ENCODE data around the gene DGKG.

The DGKG gene

DNA sequence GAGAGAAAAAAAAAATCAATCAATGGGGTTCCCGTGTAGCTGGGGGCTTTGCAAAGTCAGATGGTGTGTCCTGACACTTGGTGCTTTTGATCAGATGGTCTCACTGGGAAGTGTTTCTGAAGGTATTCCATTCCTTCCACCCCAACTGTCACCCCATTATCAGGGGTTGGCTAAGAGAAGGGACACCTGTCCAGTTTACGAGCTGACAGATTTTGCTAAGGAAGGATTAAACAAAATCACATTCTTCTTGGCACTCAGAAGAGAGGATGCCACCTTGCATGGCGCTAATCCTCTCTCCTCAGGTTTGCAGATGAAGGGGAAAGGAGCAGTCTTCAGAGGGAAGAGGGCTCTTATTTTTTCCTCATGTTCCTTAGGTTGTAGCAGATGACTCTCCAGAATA lies 149.4 kb downstream of the DGKG start:
- Histone ChIP-seq H3K36me3 (ENCODE audit: control insufficient read depth, low read depth, low read length) (no peaks in the 10 kb centered on the region), H3K4me1 (ENCODE audit: control insufficient read depth, low read depth, low read length) (peaks cover 14% of the 10 kb centered on the region)

DNA sequence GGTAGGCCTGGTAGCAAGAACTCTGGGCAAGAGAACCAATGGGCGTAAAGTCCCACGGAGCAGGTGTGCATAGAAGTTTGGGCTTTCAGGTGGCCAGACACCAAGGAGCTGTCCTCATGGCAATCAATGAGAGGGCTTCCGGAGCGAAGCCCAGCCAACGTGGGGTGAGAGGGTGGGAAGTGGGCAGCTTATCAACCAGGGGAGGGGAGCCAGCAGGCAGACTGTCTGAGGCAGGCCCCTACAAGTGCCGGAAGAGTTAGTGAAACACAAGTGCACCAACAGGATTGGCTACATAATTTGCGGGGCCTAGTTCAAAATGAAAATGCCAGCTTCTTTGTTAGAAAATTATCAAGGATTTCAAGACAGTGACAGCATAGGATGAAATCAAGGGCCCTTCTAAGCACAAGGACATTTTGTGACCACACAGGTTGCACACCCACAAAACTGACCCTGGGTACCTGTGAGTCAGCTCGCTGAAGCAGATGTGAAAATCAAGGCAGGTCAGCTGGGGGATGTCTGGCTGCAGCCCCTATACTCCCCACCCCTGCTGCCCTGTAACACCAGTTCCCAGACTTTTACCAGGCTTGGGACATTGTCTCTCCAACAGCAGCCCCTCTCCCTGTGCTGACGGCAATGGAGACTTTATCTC lies 151.1 kb downstream of the DGKG start:
- Histone ChIP-seq H3K27me3 (ENCODE audit: control insufficient read depth, insufficient read depth, low read length) (peaks cover 5% of the 10 kb centered on the region), H3K9ac (ENCODE audit: low read length) (no peak overlapping the region), H3K9me3 (ENCODE audit: control insufficient read depth, low read depth, low read length) (no peaks in the 10 kb centered on the region), H3K4me3 (ENCODE audit: low read length) (no peak overlapping the region), H3K4me1 (ENCODE audit: control insufficient read depth, low read depth, low read length) (peaks cover 14% of the 10 kb centered on the region), H3K27ac (ENCODE audit: low read length) (no peak overlapping the region), H3K36me3 (ENCODE audit: control insufficient read depth, low read depth, low read length) (no peaks in the 10 kb centered on the region)

More for the DNA sequence above, 149.4 kb downstream of the DGKG start:
- Histone ChIP-seq H3K9me3 (ENCODE audit: control insufficient read depth, low read depth, low read length) (no peaks in the 10 kb centered on the region), H3K9ac (ENCODE audit: low read length) (no peak overlapping the region), H3K27ac (ENCODE audit: low read length) (no peak overlapping the region), H3K27me3 (ENCODE audit: control insufficient read depth, insufficient read depth, low read length) (peaks cover 5% of the 10 kb centered on the region), H3K4me3 (ENCODE audit: low read length) (no peak overlapping the region)

DNA sequence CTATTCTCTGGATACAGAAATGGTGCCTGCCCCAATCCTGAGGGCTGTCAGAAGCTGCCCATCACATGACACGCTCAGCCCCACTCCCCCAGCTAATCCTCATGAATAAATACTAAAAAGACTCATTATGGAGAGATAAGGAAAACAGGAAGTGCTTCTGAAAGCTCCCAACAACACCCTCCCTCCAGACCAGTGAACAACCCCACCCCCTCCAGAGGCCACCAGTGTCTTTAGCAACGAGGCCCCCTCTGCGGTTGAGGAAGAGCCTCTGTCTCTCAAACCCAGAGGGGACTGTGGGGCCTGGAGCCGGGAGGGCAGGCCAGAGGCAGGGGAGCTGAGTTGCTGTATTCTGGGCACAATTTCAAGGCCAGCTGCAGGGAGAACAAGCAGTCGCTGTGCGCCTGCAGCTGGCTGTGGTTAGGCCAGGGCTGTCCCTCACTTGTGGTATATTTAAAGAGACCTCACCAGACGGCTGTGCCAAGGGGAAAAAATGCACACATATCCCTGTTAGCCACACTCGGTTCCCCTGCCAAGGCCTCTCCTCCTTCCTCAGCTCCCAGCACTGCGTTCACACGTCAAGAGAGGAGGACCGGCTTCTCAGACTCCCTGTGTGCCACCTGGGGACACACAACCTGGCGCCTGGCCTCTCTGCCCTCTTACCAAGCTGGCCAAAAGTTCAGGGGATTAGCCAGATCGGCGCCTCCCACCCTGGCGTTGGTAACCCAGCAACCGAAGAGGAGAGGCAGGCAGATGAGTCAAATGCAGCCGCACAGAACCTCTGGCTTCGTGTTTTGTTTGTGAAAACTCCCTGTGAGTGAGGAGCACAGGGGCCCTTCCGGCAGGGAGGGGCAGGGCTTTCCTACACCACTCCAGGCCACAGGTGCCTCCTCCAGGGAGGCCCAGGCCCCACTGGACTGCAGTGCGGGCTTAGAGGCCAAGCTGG lies 152.0 kb downstream of the DGKG start:
- peaks cover 5% of the 10 kb centered on the region for H3K27me3 ChIP-seq (ENCODE audit: control insufficient read depth, insufficient read depth, low read length)
- H3K4me1 ChIP-seq (ENCODE audit: control insufficient read depth, low read depth, low read length) = peaks cover 14% of the 10 kb centered on the region
- H3K9ac ChIP-seq (ENCODE audit: low read length) = no peak overlapping the region
- H3K36me3 ChIP-seq (ENCODE audit: control insufficient read depth, low read depth, low read length) = no peaks in the 10 kb centered on the region
- H3K27ac ChIP-seq (ENCODE audit: low read length) = no peak overlapping the region
- no peaks in the 10 kb centered on the region for H3K9me3 ChIP-seq (ENCODE audit: control insufficient read depth, low read depth, low read length)
- H3K4me3 ChIP-seq (ENCODE audit: low read length) = peak overlapping the region; percentile 7

DNA sequence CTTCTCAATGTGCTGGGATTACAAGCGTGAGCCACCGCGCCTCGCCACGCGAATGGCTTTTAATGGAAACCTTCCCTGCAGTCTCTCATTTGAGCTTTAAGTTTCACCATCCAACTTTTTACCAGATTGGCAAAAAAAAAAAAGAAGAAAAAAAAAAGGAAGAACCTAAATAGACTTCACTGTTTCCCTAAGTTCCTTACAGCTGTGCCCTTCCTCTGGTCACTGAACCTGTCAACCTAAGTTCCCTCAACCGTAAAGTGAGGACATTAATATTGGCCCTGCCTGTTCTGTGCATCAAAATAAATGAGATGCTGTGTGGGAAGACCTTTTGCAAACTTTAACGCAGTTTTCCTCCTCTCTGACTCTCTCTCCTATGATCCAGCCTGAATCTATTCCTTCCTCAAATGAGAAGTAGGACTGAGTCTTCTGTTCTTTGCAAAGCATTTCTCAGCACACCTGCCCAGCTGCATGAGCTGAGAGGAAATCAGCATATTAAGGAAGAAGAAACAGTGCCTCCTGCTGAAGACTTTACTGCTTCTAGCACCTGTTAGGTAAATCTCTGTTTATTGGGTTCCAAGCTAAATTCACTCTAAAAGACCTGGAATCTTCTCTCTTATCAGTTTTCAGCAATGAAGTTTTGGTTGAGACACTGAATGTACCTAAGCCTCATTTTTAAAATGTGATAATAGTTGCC lies 153.6 kb downstream of the DGKG start:
- no peak overlapping the region for H3K9ac ChIP-seq (ENCODE audit: low read length)
- H3K27ac ChIP-seq (ENCODE audit: low read length) = no peak overlapping the region
- H3K4me1 ChIP-seq (ENCODE audit: control insufficient read depth, low read depth, low read length) = peaks cover 14% of the 10 kb centered on the region

DNA sequence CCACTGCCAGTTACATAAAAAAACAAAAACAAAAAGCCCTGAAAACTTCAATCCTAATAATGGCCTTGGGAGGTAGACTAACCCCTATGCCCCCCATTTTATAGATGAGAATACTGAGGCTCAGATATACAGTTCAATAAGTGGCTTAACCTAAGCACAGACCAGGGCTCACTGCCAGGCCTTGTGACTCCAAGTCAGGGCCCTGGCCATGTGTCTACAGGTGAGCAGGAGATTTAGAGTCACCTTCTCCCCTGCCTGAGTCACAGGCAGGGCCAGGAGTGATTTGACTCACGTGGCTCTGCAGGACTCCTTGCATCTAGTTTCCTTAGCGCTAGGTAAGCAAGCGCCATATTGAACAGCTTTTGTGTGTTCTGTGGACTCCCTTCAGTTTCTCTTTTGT lies 154.5 kb downstream of the DGKG start:
- Histone ChIP-seq H3K4me3 (ENCODE audit: low read length) (no peak overlapping the region), H3K9me3 (ENCODE audit: control insufficient read depth, low read depth, low read length) (no peaks in the 10 kb centered on the region), H3K27ac (ENCODE audit: low read length) (no peak overlapping the region), H3K27me3 (ENCODE audit: control insufficient read depth, insufficient read depth, low read length) (peaks cover 5% of the 10 kb centered on the region), H3K9ac (ENCODE audit: low read length) (no peak overlapping the region), H3K4me1 (ENCODE audit: control insufficient read depth, low read depth, low read length) (peaks cover 20% of the 10 kb centered on the region), H3K36me3 (ENCODE audit: control insufficient read depth, low read depth, low read length) (no peaks in the 10 kb centered on the region)

More for the DNA sequence above, 153.6 kb downstream of the DGKG start:
- no peaks in the 10 kb centered on the region for H3K36me3 ChIP-seq (ENCODE audit: control insufficient read depth, low read depth, low read length)
- H3K4me3 ChIP-seq (ENCODE audit: low read length) = no peak overlapping the region
- H3K9me3 ChIP-seq (ENCODE audit: control insufficient read depth, low read depth, low read length) = no peaks in the 10 kb centered on the region
- H3K27me3 ChIP-seq (ENCODE audit: control insufficient read depth, insufficient read depth, low read length) = peaks cover 5% of the 10 kb centered on the region

DNA sequence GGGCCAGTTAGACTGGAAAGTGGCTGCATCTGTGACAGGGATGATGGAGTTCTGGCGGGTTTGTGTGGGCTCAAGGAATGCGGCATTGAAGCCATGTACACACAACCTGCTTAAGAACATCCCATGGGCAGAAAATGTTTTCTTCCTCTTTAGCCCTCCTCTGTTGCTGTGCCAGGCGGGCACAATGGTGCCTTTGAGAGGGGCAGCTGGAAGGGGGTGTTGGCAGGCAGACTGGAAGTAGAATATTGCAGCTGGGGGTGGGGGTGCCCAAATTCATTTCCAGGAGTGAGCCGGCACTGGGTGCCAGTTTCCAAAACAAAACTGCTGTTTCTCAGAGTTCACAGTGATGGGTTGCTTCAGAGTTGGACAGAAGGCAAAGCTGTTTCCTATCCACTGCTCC lies 161.3 kb downstream of the DGKG start:
- Histone ChIP-seq H3K4me3 (ENCODE audit: low read length) (no peak overlapping the region), H3K36me3 (ENCODE audit: control insufficient read depth, low read depth, low read length) (no peaks in the 10 kb centered on the region), H3K27me3 (ENCODE audit: control insufficient read depth, insufficient read depth, low read length) (peaks cover 30% of the 10 kb centered on the region), H3K9me3 (ENCODE audit: control insufficient read depth, low read depth, low read length) (no peaks in the 10 kb centered on the region), H3K4me1 (ENCODE audit: control insufficient read depth, low read depth, low read length) (peaks cover 6% of the 10 kb centered on the region), H3K27ac (ENCODE audit: low read length) (no peak overlapping the region), H3K9ac (ENCODE audit: low read length) (no peak overlapping the region)

DNA sequence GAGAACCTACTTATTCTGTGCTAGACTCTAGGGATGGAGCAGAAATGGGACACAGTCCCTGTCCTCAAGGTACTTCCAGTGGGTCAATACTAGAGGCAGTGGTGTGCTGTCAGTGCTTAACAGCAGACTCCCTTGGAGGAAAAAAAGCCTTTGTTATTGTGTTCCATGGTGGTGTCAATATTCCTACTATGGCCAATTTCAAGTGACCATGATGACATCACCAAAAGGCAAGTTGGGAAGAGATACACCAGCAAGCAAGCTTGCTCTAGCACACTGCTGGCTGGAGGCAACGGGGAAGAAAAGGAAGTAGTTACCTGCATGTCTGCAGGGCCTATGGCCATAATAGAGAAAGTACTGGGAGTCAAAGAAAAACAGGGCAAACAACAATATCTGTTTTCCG lies 163.6 kb downstream of the DGKG start:
- Histone ChIP-seq H3K4me1 (ENCODE audit: control insufficient read depth, low read depth, low read length) (peaks cover 6% of the 10 kb centered on the region), H3K4me3 (ENCODE audit: low read length) (no peak overlapping the region), H3K27ac (ENCODE audit: low read length) (no peak overlapping the region), H3K9ac (ENCODE audit: low read length) (no peak overlapping the region), H3K36me3 (ENCODE audit: control insufficient read depth, low read depth, low read length) (no peaks in the 10 kb centered on the region), H3K27me3 (ENCODE audit: control insufficient read depth, insufficient read depth, low read length) (peaks cover 53% of the 10 kb centered on the region), H3K9me3 (ENCODE audit: control insufficient read depth, low read depth, low read length) (no peaks in the 10 kb centered on the region)

DNA sequence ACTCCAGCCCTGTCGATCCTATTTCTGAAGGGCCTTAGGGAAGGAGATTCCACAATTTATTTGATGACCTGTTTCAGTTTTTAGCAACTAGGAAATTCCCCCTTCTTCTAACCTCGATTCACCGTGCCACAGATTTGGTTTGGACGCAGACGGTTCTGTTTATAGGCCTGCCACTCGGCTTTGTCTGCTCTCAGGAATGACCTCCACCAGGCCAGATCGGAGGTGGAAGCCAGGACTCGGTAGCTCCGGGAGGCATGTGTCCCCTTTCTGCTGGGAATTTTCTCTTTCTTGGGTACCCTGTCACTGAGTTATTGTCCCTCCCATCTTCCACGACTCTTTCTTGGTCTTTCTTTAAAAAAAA lies 167.6 kb downstream of the DGKG start:
- H3K9me3 ChIP-seq (ENCODE audit: control insufficient read depth, low read depth, low read length) = no peaks in the 10 kb centered on the region
- H3K4me3 ChIP-seq (ENCODE audit: low read length) = peak overlapping the region; percentile 63
- H3K36me3 ChIP-seq (ENCODE audit: control insufficient read depth, low read depth, low read length) = no peaks in the 10 kb centered on the region
- H3K27ac ChIP-seq (ENCODE audit: low read length) = no peak overlapping the region
- peaks cover 93% of the 10 kb centered on the region for H3K27me3 ChIP-seq (ENCODE audit: control insufficient read depth, insufficient read depth, low read length)
- H3K4me1 ChIP-seq (ENCODE audit: control insufficient read depth, low read depth, low read length) = peaks cover 5% of the 10 kb centered on the region
- peak overlapping the region; percentile 30 for H3K9ac ChIP-seq (ENCODE audit: low read length)

DNA sequence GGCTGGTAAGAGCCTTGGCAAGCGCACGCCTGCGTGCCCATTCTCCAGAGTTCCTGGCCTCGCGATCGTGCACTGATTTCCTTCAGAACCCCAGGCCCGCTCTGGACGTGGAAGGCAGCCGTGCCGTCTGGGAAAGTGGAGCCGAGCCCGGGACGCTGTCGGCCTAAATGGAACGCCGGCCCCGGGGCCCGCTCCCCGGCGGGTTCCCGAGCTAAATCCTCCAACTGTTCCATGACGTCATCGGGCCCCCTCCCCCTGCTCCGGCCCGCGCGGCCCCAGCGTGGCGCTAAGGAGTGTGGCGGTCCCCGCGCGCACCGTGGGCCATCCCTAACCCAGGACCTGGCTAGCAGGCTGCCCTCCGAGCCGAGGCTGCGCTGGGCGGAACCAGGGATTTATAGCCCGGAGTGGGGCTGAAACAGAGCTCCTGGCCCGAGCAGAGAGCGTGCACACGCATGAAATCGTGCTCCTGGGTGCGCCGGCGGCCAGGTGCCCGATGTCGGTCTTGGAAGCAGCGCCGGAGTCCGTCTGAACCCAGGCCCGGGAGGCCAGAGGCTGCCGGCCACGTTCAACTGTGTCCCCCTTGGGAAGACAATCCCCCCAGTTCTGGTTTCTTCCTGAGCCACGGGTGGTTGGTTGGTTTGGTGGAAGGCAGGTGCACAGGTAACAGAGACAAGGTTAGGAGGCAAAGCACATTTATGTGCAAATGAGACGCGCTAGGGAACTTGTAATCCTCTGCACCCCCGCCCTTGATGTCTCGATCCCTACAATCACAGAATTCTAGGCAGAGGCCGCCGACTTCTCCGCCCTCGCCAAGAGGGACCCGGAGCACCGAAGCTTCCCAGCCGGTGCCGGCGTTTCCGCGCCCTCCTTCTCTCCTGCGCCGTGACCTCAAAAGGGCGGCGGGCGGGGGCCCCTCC lies 168.2 kb downstream of the DGKG start:
- Histone ChIP-seq H3K27me3 (ENCODE audit: control insufficient read depth, insufficient read depth, low read length) (peaks cover 99% of the 10 kb centered on the region), H3K36me3 (ENCODE audit: control insufficient read depth, low read depth, low read length) (no peaks in the 10 kb centered on the region), H3K9ac (ENCODE audit: low read length) (peak overlapping the region; percentile 30), H3K9me3 (ENCODE audit: control insufficient read depth, low read depth, low read length) (no peaks in the 10 kb centered on the region), H3K27ac (ENCODE audit: low read length) (no peak overlapping the region), H3K4me3 (ENCODE audit: low read length) (peak overlapping the region; percentile 63), H3K4me1 (ENCODE audit: control insufficient read depth, low read depth, low read length) (peaks cover 5% of the 10 kb centered on the region)

DNA sequence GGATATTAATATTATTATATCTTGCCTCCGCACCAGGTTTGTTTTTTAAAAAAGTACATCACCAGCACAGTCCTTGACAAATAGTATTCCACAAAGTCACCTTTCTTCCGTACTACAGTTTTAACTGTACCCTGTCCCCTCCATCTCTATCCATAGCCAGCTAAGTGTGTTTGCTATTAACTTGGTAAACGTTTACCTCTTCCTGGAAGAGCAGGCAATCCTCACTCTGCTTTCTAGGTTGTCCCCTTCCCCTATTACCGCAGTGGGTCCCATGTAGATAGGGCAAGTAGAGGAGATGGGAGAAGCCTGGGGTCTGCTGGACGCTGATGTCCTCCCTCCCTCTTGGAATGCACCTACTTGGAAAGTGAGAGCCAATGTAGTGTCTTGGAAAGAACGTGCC lies 169.2 kb downstream of the DGKG start:
- Histone ChIP-seq H3K36me3 (ENCODE audit: control insufficient read depth, low read depth, low read length) (no peaks in the 10 kb centered on the region), H3K27ac (ENCODE audit: low read length) (no peak overlapping the region), H3K4me1 (ENCODE audit: control insufficient read depth, low read depth, low read length) (peaks cover 5% of the 10 kb centered on the region), H3K9ac (ENCODE audit: low read length) (no peak overlapping the region), H3K4me3 (ENCODE audit: low read length) (peak overlapping the region; percentile 63), H3K9me3 (ENCODE audit: control insufficient read depth, low read depth, low read length) (no peaks in the 10 kb centered on the region), H3K27me3 (ENCODE audit: control insufficient read depth, insufficient read depth, low read length) (peaks cover 96% of the 10 kb centered on the region)

DNA sequence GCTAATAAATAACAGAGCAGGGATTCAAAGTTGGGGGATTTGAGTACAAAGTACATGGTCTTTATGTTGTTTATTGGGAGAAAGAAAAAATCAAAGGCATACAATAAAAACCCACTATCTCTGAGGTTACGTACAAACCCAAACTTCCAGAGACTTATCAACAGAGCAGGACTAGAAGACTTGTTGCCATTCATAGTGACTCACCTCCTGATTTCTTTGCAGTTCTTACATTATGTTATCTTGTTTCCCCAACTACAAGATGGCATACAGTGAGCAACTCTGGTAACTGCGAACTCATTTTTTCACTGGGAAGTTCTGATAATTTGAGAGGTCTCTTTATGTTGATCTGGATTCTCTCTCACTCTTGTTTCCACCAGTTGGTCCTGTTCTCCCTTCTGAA lies 172.5 kb downstream of the DGKG start:
- H3K36me3 ChIP-seq (ENCODE audit: control insufficient read depth, low read depth, low read length) = no peaks in the 10 kb centered on the region
- no peak overlapping the region for H3K27ac ChIP-seq (ENCODE audit: low read length)
- H3K9me3 ChIP-seq (ENCODE audit: control insufficient read depth, low read depth, low read length) = no peaks in the 10 kb centered on the region
- no peak overlapping the region for H3K4me3 ChIP-seq (ENCODE audit: low read length)
- no peak overlapping the region for H3K9ac ChIP-seq (ENCODE audit: low read length)
- H3K27me3 ChIP-seq (ENCODE audit: control insufficient read depth, insufficient read depth, low read length) = peaks cover 64% of the 10 kb centered on the region
- peaks cover 5% of the 10 kb centered on the region for H3K4me1 ChIP-seq (ENCODE audit: control insufficient read depth, low read depth, low read length)
